ENCODE measurements around the gene CPPED1. TPM values are rescaled to one million over a fixed set of nuclear protein-coding genes. Genes with fewer than 3 reads are reported as not detected.
A peak's percentile ranks its signal among the peaks of the same experiment; 100 is the strongest.

The CPPED1 gene
- total and polyA plus RNA-seq, 2 donors from 2014 or later, result 29.7 to 41.1 TPM

- TF ChIP-seq, protein P1, sequence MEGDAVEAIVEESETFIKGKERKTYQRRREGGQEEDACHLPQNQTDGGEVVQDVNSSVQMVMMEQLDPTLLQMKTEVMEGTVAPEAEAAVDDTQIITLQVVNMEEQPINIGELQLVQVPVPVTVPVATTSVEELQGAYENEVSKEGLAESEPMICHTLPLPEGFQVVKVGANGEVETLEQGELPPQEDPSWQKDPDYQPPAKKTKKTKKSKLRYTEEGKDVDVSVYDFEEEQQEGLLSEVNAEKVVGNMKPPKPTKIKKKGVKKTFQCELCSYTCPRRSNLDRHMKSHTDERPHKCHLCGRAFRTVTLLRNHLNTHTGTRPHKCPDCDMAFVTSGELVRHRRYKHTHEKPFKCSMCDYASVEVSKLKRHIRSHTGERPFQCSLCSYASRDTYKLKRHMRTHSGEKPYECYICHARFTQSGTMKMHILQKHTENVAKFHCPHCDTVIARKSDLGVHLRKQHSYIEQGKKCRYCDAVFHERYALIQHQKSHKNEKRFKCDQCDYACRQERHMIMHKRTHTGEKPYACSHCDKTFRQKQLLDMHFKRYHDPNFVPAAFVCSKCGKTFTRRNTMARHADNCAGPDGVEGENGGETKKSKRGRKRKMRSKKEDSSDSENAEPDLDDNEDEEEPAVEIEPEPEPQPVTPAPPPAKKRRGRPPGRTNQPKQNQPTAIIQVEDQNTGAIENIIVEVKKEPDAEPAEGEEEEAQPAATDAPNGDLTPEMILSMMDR (IDR thresholded peaks at IDR 0.05; ENCODE audit: borderline replicate concordance, extremely low read depth, insufficient read depth), result no peak
- H3K4me3 ChIP-seq (ENCODE audit: low read length in 3 of 3), result no peak overlapping the region
These were observed 190.3 kb downstream of the CPPED1 start for GRCh38 chr16:12613131-12613991.

GRCh38 chr16:12612598-12613101 is 191.0 kb downstream of the CPPED1 start:
- peaks cover 0 to 22% (median 2%) of the 10 kb centered on the region in 3 donors for H3K4me1 ChIP-seq (ENCODE audit: control insufficient read depth in 2 of 3, insufficient read depth in 2 of 3, low read depth in 1 of 3, low read length in 3 of 3)
- peak overlapping the region; percentile 79 to 86 for H3K27ac ChIP-seq (ENCODE audit: low read depth in 2 of 2, low read length in 2 of 2)
- H3K4me3 ChIP-seq (ENCODE audit: low read length in 3 of 3), result no peak overlapping the region

More at GRCh38 chr16:12613131-12613991, 190.3 kb downstream of the CPPED1 start:
- DNase-seq, result peak in 3 of 5 donors; percentile 22 to 62 (median 33)
- intact Hi-C loops (cut with DNase I), result no loop called here
- H3K27ac ChIP-seq (ENCODE audit: low read depth in 2 of 2, low read length in 2 of 2), result peak overlapping the region; percentile 79 to 84
- no peaks in the 10 kb centered on the region for H3K36me3 ChIP-seq (ENCODE audit: control insufficient read depth in 2 of 3, insufficient read depth in 3 of 3, low read length in 3 of 3)
- H3K9ac ChIP-seq (ENCODE audit: low read length in 3 of 3), result no peak overlapping the region
- H3K9me3 ChIP-seq (ENCODE audit: control insufficient read depth in 2 of 3, insufficient read depth in 1 of 3, low read length in 3 of 3), result no peaks in the 10 kb centered on the region
- no peaks in the 10 kb centered on the region for H3K27me3 ChIP-seq (ENCODE audit: control insufficient read depth, insufficient read depth, low read length)
- H3K4me1 ChIP-seq (ENCODE audit: control insufficient read depth in 2 of 3, insufficient read depth in 2 of 3, low read depth in 1 of 3, low read length in 3 of 3), result peaks cover 0 to 26% (median 2%) of the 10 kb centered on the region in 3 donors
- no peak for FAIRE-seq

GRCh38 chr16:12611916-12612597 is 191.6 kb downstream of the CPPED1 start:
- Histone ChIP-seq H3K9me3 (ENCODE audit: control insufficient read depth in 2 of 3, insufficient read depth in 1 of 3, low read length in 3 of 3) (no peaks in the 10 kb centered on the region), H3K36me3 (ENCODE audit: control insufficient read depth in 2 of 3, insufficient read depth in 3 of 3, low read length in 3 of 3) (no peaks in the 10 kb centered on the region), H3K9ac (ENCODE audit: low read length in 3 of 3) (no peak overlapping the region), H3K27ac (ENCODE audit: low read depth in 2 of 2, low read length in 2 of 2) (peak overlapping the region; percentile 61 to 86), H3K4me1 (ENCODE audit: control insufficient read depth in 2 of 3, insufficient read depth in 2 of 3, low read depth in 1 of 3, low read length in 3 of 3) (peaks cover 0 to 22% (median 2%) of the 10 kb centered on the region in 3 donors), H3K4me3 (ENCODE audit: low read length in 3 of 3) (no peak overlapping the region), H3K27me3 (ENCODE audit: control insufficient read depth, insufficient read depth, low read length) (no peaks in the 10 kb centered on the region)
- FAIRE-seq, result no peak
- intact Hi-C loops (cut with DNase I), result no loop called here
- TF ChIP-seq, protein P1 (IDR thresholded peaks at IDR 0.05; ENCODE audit: borderline replicate concordance, extremely low read depth, insufficient read depth), result no peak
- DNase-seq, result no peak

More at GRCh38 chr16:12612598-12613101, 191.0 kb downstream of the CPPED1 start:
- intact Hi-C loops (cut with DNase I), result no loop called here
- DNase-seq, result no peak
- Histone ChIP-seq H3K36me3 (ENCODE audit: control insufficient read depth in 2 of 3, insufficient read depth in 3 of 3, low read length in 3 of 3) (no peaks in the 10 kb centered on the region), H3K27me3 (ENCODE audit: control insufficient read depth, insufficient read depth, low read length) (no peaks in the 10 kb centered on the region), H3K9ac (ENCODE audit: low read length in 3 of 3) (no peak overlapping the region), H3K9me3 (ENCODE audit: control insufficient read depth in 2 of 3, insufficient read depth in 1 of 3, low read length in 3 of 3) (no peaks in the 10 kb centered on the region)
- TF ChIP-seq, protein P1 (IDR thresholded peaks at IDR 0.05; ENCODE audit: borderline replicate concordance, extremely low read depth, insufficient read depth), result no peak
- no peak for FAIRE-seq

Measured in kidney (tissue), 14 donors.